ENCODE results near the gene CAMSAP1. TPM values are rescaled to one million over a fixed set of nuclear protein-coding genes. Genes with fewer than 3 reads are reported as not detected.

Gene CAMSAP1
- total and polyA plus RNA-seq, 2 donors (not counting 1 experiment from before 2014, with no cell fraction given), result 5.0 to 18.8 TPM

DNA sequence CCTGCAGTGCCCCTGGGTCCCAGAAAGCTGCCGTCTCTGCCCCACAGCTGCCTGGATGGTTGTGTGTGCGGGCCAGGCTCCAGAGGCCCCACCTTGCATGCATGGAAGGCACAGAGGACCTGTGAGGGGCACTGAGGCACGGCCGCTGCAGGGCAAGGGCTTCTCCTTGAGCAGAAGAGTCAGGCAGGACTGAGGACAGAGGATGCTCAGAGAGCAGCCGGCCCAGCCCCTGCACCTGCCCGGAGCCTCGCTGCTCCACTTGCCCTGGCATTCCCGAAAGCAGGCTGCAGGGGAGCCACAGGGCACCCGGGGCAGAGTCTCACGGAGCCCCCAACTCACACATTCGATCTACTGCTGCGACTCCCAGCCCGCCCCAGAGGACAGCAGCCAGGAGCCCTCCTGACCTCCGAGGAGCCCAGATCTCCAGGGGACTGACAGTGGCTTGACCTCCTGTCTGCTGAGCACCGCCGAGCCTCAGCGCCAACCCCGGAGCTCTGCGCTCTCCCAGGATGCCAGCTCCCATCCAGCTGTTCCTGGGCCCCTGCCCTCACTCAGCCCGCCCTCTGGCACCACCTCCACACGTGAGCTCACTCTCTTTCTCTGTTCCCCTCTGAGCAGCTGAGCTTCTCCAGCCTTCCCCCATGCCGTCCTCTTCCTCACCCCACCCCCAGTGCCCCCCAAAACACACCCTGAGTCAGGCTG is 110.4 kb downstream of the CAMSAP1 start:
- Histone ChIP-seq H3K4me2 (ENCODE audit: extremely low read depth, insufficient read depth, low read length) (no peak overlapping the region), H3K4me1 (ENCODE audit: control insufficient read depth, extremely low read depth, insufficient read depth, low read length) (no peaks in the 10 kb centered on the region), H3K9me3 (ENCODE audit: control insufficient read depth, insufficient read depth, low read depth, low read length) (no peaks in the 10 kb centered on the region), H3K79me2 (ENCODE audit: control insufficient read depth, insufficient read depth, low read length) (no peaks in the 10 kb centered on the region), H3K27ac (ENCODE audit: insufficient read depth, low read length) (no peak overlapping the region), H3K27me3 (ENCODE audit: control insufficient read depth, insufficient read depth, low read length) (no peaks in the 10 kb centered on the region), H3K36me3 (ENCODE audit: control insufficient read depth, insufficient read depth, low read length) (no peaks in the 10 kb centered on the region), H4K20me1 (ENCODE audit: control insufficient read depth, extremely low read depth, insufficient read depth, low read length) (no peaks in the 10 kb centered on the region), H3K9ac (ENCODE audit: insufficient read depth, low read length) (no peak overlapping the region), H3K4me3 (replicated peaks in 1 of 4; ENCODE audit: control extremely low read depth in 1 of 4, insufficient read depth in 1 of 4, low read depth in 3 of 4, low read length in 4 of 4) (no peak overlapping the region), H2AFZ (ENCODE audit: low read length) (no peak overlapping the region)
- no peak for DNase-seq (ENCODE audit: low read depth in 2 of 2)
- no peak for TF ChIP-seq EZH2 (IDR thresholded peaks at IDR 0.05; ENCODE audit: low read length, missing control alignments)
- TF ChIP-seq, protein P1, sequence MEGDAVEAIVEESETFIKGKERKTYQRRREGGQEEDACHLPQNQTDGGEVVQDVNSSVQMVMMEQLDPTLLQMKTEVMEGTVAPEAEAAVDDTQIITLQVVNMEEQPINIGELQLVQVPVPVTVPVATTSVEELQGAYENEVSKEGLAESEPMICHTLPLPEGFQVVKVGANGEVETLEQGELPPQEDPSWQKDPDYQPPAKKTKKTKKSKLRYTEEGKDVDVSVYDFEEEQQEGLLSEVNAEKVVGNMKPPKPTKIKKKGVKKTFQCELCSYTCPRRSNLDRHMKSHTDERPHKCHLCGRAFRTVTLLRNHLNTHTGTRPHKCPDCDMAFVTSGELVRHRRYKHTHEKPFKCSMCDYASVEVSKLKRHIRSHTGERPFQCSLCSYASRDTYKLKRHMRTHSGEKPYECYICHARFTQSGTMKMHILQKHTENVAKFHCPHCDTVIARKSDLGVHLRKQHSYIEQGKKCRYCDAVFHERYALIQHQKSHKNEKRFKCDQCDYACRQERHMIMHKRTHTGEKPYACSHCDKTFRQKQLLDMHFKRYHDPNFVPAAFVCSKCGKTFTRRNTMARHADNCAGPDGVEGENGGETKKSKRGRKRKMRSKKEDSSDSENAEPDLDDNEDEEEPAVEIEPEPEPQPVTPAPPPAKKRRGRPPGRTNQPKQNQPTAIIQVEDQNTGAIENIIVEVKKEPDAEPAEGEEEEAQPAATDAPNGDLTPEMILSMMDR (conservative IDR thresholded peaks at IDR 0.05 in 1 of 2, IDR thresholded peaks at IDR 0.05 in 1 of 2; ENCODE audit: low read depth in 1 of 2, low read length in 2 of 2), result no peak

DNA sequence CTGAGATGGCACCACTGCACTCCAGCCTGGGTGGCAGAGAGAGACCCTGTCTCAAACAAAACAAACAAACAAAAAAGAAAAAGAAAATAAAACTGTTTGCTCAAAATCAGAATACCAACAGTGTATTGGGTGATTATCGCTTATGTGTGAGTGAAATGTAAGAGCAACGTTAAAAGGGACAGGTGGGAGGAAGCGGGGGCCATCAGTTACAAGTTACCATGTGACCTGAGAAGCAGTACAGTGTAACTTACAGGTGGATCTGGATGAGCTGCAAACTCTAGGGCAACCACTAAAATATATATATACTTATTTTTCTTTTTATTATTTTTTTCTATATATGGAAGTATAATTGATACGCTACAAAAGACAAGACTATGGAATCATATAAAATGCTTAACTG is 112.0 kb downstream of the CAMSAP1 start:
- H4K20me1 ChIP-seq (ENCODE audit: control insufficient read depth, extremely low read depth, insufficient read depth, low read length), result no peaks in the 10 kb centered on the region

DNA sequence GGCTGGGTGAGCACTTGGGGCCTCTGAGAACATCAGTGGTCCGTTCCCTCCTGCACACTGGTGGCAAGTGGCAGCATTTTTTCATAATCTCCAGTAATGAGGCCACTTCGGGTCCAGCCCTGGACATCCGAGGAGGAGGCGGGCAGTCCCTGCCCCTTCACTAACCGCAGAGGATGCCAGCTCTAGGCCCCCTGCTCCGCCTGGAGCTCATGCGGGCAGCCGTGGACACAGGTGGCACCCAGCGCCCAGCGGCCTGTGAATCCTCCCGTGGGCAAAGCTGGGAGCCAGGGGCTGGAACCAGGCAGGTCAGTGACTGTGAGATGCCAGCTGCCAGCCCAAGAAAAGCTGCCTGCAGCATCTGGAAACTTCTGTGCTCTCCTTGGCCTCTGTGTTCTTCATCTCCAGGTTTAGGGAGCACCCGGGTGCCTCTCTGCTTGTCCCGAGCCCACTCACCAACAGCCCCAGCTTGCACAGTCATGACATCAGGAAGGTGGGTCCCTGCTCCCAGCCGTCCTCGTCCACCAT is 112.9 kb downstream of the CAMSAP1 start:
- Histone ChIP-seq H3K27ac (ENCODE audit: insufficient read depth, low read length) (no peak overlapping the region), H3K79me2 (ENCODE audit: control insufficient read depth, insufficient read depth, low read length) (no peaks in the 10 kb centered on the region), H2AFZ (ENCODE audit: low read length) (no peak overlapping the region), H3K4me1 (ENCODE audit: control insufficient read depth, extremely low read depth, insufficient read depth, low read length) (no peaks in the 10 kb centered on the region), H3K4me2 (ENCODE audit: extremely low read depth, insufficient read depth, low read length) (no peak overlapping the region), H4K20me1 (ENCODE audit: control insufficient read depth, extremely low read depth, insufficient read depth, low read length) (no peaks in the 10 kb centered on the region), H3K36me3 (ENCODE audit: control insufficient read depth, insufficient read depth, low read length) (no peaks in the 10 kb centered on the region), H3K4me3 (replicated peaks in 1 of 4; ENCODE audit: control extremely low read depth in 1 of 4, insufficient read depth in 1 of 4, low read depth in 3 of 4, low read length in 4 of 4) (no peak overlapping the region), H3K27me3 (ENCODE audit: control insufficient read depth, insufficient read depth, low read length) (no peaks in the 10 kb centered on the region), H3K9ac (ENCODE audit: insufficient read depth, low read length) (no peak overlapping the region), H3K9me3 (ENCODE audit: control insufficient read depth, insufficient read depth, low read depth, low read length) (no peaks in the 10 kb centered on the region)
- TF ChIP-seq EZH2 (IDR thresholded peaks at IDR 0.05; ENCODE audit: low read length, missing control alignments), result no peak
- TF ChIP-seq, protein P1 (conservative IDR thresholded peaks at IDR 0.05 in 1 of 2, IDR thresholded peaks at IDR 0.05 in 1 of 2; ENCODE audit: low read depth in 1 of 2, low read length in 2 of 2), result no peak
- no peak for DNase-seq (ENCODE audit: low read depth in 2 of 2)

More for the DNA sequence above, 112.0 kb downstream of the CAMSAP1 start:
- H3K9me3 ChIP-seq (ENCODE audit: control insufficient read depth, insufficient read depth, low read depth, low read length), result no peaks in the 10 kb centered on the region
- no peak overlapping the region for H2AFZ ChIP-seq (ENCODE audit: low read length)
- H3K4me2 ChIP-seq (ENCODE audit: extremely low read depth, insufficient read depth, low read length), result no peak overlapping the region
- no peak for TF ChIP-seq EZH2 (IDR thresholded peaks at IDR 0.05; ENCODE audit: low read length, missing control alignments)
- TF ChIP-seq, protein P1 (conservative IDR thresholded peaks at IDR 0.05 in 1 of 2, IDR thresholded peaks at IDR 0.05 in 1 of 2; ENCODE audit: low read depth in 1 of 2, low read length in 2 of 2), result no peak
- H3K27ac ChIP-seq (ENCODE audit: insufficient read depth, low read length), result no peak overlapping the region
- H3K4me3 ChIP-seq (replicated peaks in 1 of 4; ENCODE audit: control extremely low read depth in 1 of 4, insufficient read depth in 1 of 4, low read depth in 3 of 4, low read length in 4 of 4), result no peak overlapping the region
- DNase-seq (ENCODE audit: low read depth in 2 of 2), result no peak
- no peaks in the 10 kb centered on the region for H3K79me2 ChIP-seq (ENCODE audit: control insufficient read depth, insufficient read depth, low read length)
- no peak overlapping the region for H3K9ac ChIP-seq (ENCODE audit: insufficient read depth, low read length)
- no peaks in the 10 kb centered on the region for H3K36me3 ChIP-seq (ENCODE audit: control insufficient read depth, insufficient read depth, low read length)
- H3K4me1 ChIP-seq (ENCODE audit: control insufficient read depth, extremely low read depth, insufficient read depth, low read length), result no peaks in the 10 kb centered on the region
- no peaks in the 10 kb centered on the region for H3K27me3 ChIP-seq (ENCODE audit: control insufficient read depth, insufficient read depth, low read length)
